NB4 (cell line): ENCODE measurements around the gene DOCK4.

Experiments
- CTCF ChIP-seq: IDR thresholded peaks from one replicate; pipeline ENCODE4 v1.5.1; 2012; ENCODE audit warnings: low read depth, low read length
- MAX ChIP-seq: IDR thresholded peaks from 2 replicates; pipeline ENCODE4 v1.6.1; 2011; ENCODE audit warnings: low read depth, low read length
- MYC ChIP-seq: IDR thresholded peaks from 2 replicates; pipeline ENCODE4 v1.6.1; 2011; ENCODE audit warnings: low read depth, low read length
- POLR2A ChIP-seq: IDR thresholded peaks from 2 replicates; pipeline ENCODE4 v1.6.1; 2011; ENCODE audit warnings: mild to moderate bottlenecking; ENCODE audit not compliant: insufficient read length; ENCODE audit errors: extremely low read depth

- TF ChIP-seq MAX (no peak), CTCF (no peak), POLR2A (no peak), MYC (no peak)
These were observed 418.5 kb downstream of the DOCK4 start for GRCh38 chr7:111787741-111788140.
